Testis (tissue), 3 donors: ENCODE results near the gene RGS6. TPM values are rescaled to one million over a fixed set of nuclear protein-coding genes. Genes with fewer than 3 reads are reported as not detected.

Source experiments
- DNase-seq: peaks from one replicate; pipeline ENCODE4 v3.0.0-alpha.2; 2019
- H3K27ac ChIP-seq, 2 donors: fragments of 200-600 bp; sonication (generic); one replicate each; pipeline ENCODE4 v1.5.1; 2019
- H3K27me3 ChIP-seq: fragments of 200-600 bp; sonication (generic); one replicate; pipeline ENCODE4 v1.5.1; 2019
- H3K36me3 ChIP-seq: fragments of 200-600 bp; sonication (generic); one replicate; pipeline ENCODE4 v1.5.1; 2017; ENCODE audit warnings: low read depth; ENCODE audit errors: missing control alignments
- H3K4me1 ChIP-seq: fragments of 200-600 bp; sonication (generic); one replicate; pipeline ENCODE4 v1.5.1; 2019
- H3K4me3 ChIP-seq, 2 donors: fragments of 200-600 bp; sonication (generic); one replicate each; pipeline ENCODE4 v1.5.1; 2017 to 2019
- H3K9me3 ChIP-seq: fragments of 200-600 bp; sonication (generic); one replicate; pipeline ENCODE4 v1.5.1; 2017
- POLR2A ChIP-seq: fragments of 450-650 bp; IDR thresholded peaks from one replicate; pipeline ENCODE4 v1.6.1; 2017; ENCODE audit warnings: antibody characterized with exemption, mild to moderate bottlenecking, moderate library complexity
- WGBS, 2 donors: methylation state at CpG; one replicate each; pipeline ENCODE4 v1.1.5; 2018; 5-methylcytosine and 5-hydroxymethylcytosine counted together
- intact Hi-C: fragments of 100-400 bp; cut with DNase I; formaldehyde crosslinking; loops from one replicate; pipeline ENCODE4 v1.15.1; 2023; ENCODE audit warnings: low total_unique reads
- polyA plus RNA-seq: library from polyadenylated mRNA; stranded (reverse); fragments of 350-450 nt; fragmentation: Illumina TruSeq; extraction: RNeasy Lipid Tissue Mini Kit (QIAGEN cat#74804); gene quantifications from one replicate; pipeline ENCODE4 v1.2.3, GENCODE V29; 2014; ENCODE audit warnings: low read depth, low replicate concordance; ENCODE audit not compliant: insufficient read depth
- total RNA-seq, 2 donors: library from RNA; depleted of rRNA; stranded (reverse); fragments of >200 nt; gene quantifications; one replicate each; pipeline ENCODE4 v1.2.3, GENCODE V29; 2016
- TF ChIP-seq, protein P1 (sequence below), 3 experiments: fragments of 450-650 bp in 2 of 3; fragments of 200-600 bp in 1 of 3; sonication (generic) in 1 of 3; IDR thresholded peaks; one replicate each; pipeline ENCODE4 v1.5.1; 2016 to 2019; ENCODE audit warnings: antibody characterized with exemption in 3 of 3, mild to moderate bottlenecking in 2 of 3, moderate library complexity in 1 of 3

RGS6 gene
- total and polyA plus RNA-seq, 3 donors from 2014 or later = 6.3 to 21.3 (median 16.0) TPM

DNA sequence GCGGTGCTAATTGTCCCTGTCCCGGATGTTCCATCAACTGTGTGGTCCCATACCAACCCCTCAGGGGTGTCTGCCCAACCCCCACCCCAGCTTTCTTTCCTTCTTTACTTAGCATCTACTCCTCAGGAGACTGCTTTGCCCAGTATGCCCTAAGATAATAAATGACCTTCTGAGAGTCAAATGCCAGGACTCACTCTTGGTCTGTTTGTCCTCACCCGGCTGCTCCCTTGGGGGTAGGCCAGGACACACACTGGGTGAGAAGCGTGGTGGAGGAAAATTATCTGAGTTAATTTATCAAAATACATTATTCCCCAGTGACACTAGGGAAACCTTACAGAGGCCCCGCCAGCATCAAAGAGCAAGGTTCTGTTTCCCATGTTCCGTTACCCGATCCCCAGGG lies 457.0 kb downstream of the RGS6 start:
- no peak overlapping the region for H3K27ac ChIP-seq
- 89 to 90% methylated on average over 7 of the region's 7 CpGs for WGBS, 2 donors
- no peak overlapping the region for H3K4me3 ChIP-seq
- H3K9me3 ChIP-seq = no peaks in the 10 kb centered on the region
- no peak for DNase-seq
- H3K27me3 ChIP-seq = no peaks in the 10 kb centered on the region
- intact Hi-C loops = no loop called here
- H3K4me1 ChIP-seq = no peaks in the 10 kb centered on the region
- TF ChIP-seq, protein P1, sequence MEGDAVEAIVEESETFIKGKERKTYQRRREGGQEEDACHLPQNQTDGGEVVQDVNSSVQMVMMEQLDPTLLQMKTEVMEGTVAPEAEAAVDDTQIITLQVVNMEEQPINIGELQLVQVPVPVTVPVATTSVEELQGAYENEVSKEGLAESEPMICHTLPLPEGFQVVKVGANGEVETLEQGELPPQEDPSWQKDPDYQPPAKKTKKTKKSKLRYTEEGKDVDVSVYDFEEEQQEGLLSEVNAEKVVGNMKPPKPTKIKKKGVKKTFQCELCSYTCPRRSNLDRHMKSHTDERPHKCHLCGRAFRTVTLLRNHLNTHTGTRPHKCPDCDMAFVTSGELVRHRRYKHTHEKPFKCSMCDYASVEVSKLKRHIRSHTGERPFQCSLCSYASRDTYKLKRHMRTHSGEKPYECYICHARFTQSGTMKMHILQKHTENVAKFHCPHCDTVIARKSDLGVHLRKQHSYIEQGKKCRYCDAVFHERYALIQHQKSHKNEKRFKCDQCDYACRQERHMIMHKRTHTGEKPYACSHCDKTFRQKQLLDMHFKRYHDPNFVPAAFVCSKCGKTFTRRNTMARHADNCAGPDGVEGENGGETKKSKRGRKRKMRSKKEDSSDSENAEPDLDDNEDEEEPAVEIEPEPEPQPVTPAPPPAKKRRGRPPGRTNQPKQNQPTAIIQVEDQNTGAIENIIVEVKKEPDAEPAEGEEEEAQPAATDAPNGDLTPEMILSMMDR (IDR thresholded peaks at IDR 0.05) = no peak
- TF ChIP-seq POLR2A = no peak
- H3K36me3 ChIP-seq = no peaks in the 10 kb centered on the region

- no peak overlapping the region for H3K27ac ChIP-seq
- 89 to 91% methylated on average over 4 of the region's 4 CpGs for WGBS, 2 donors
- H3K36me3 ChIP-seq = no peaks in the 10 kb centered on the region
- H3K27me3 ChIP-seq = no peaks in the 10 kb centered on the region
- intact Hi-C loops = no loop called here
- H3K9me3 ChIP-seq = no peaks in the 10 kb centered on the region
- DNase-seq = no peak
- H3K4me3 ChIP-seq = no peak overlapping the region
- TF ChIP-seq POLR2A = no peak
- TF ChIP-seq, protein P1 (IDR thresholded peaks at IDR 0.05) = no peak
- no peaks in the 10 kb centered on the region for H3K4me1 ChIP-seq
These were observed 468.9 kb downstream of the RGS6 start for GRCh38 chr14:72401101-72401625.

- intact Hi-C loops = no loop called here
- no peak overlapping the region for H3K4me3 ChIP-seq
- no peaks in the 10 kb centered on the region for H3K9me3 ChIP-seq
- H3K27ac ChIP-seq = no peak overlapping the region
- H3K27me3 ChIP-seq = no peaks in the 10 kb centered on the region
- WGBS, 2 donors = 68 to 76% methylated on average over 8 of the region's 8 CpGs
- DNase-seq = no peak
- H3K36me3 ChIP-seq = no peaks in the 10 kb centered on the region
- TF ChIP-seq, protein P1 (IDR thresholded peaks at IDR 0.05) = no peak
- no peak for TF ChIP-seq POLR2A
- no peaks in the 10 kb centered on the region for H3K4me1 ChIP-seq
These were observed 469.6 kb downstream of the RGS6 start for GRCh38 chr14:72401632-72402376.

DNA sequence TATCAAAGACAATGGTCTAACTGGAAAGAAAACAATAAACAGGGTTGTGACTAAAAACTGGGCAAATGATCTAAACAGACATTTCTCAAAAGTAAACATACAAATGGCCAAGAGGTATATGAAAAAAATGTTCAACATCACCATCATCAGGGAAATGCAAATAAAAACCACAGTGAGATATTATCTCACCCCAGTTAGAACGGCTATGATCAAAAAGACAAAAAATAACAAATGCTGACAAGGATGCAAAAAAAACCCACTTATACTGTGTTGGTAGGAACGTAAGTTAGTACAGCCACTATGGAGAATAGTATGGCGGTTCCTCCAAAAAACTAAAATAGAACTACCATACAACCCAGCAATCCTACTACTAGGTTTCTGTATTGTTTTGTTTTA lies 470.1 kb downstream of the RGS6 start:
- Histone ChIP-seq H3K27ac (no peak overlapping the region), H3K27me3 (no peaks in the 10 kb centered on the region), H3K4me1 (no peaks in the 10 kb centered on the region), H3K9me3 (no peaks in the 10 kb centered on the region), H3K36me3 (no peaks in the 10 kb centered on the region), H3K4me3 (no peak overlapping the region)
- intact Hi-C loops = no loop called here
- 90 to 92% methylated on average over 3 of the region's 3 CpGs for WGBS, 2 donors
- DNase-seq = no peak
- TF ChIP-seq, protein P1 (IDR thresholded peaks at IDR 0.05) = no peak
- TF ChIP-seq POLR2A = no peak
